ENCODE results near the gene ARAP1. TPM values are rescaled to one million over a fixed set of nuclear protein-coding genes. Genes with fewer than 3 reads are reported as not detected.

The ARAP1 gene
- total and polyA plus RNA-seq, 10 donors: 76.7 to 365 (median 270) TPM

DNA sequence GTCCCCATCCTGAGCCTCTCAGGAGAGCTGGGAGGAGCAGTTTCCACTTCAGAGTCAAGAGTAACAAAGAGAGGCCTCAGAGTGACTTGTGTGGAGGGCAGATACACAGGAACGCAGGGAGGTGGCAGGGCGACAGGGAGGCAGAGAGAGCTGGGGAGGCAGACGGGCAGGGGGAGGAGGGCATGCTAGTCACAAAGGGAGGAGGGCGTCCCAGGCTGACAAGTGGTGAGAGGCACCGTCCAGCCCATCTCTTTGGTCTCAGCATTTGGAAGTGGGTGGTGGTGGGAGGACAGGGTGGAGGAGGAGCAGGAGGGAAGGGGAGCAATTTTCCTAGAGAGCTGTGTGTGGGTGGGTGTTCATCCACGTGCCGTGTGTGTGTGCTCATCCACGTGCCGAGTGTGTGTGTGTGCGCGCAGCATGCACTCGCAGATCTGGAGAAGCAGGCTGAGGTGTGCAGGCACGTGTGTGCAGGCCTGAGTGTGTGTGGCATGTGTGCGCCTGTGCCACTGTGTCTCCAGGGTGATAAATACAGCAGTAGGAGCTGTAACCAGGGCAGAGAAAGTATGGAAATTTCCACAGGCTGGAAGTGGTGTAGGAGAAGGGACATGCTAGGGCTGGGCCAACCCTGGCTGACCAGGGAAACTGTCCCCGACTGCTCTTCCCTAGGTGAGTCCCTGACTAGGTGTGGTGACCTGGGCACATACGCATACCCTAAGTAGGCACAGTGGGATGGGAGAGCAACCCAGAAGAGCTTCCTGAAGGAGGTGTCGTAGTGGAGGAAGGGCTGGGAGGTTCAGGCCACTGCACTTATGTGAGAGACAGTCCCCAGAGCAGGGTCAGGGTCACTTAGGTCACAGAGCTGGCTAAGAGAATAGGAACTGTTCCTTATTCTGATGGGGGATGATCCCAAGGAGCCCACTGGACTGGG lies 70.7 kb downstream of the ARAP1 start:
- peak; percentile 66 to 83 (median 71) for TF ChIP-seq POLR2AphosphoS5 (IDR thresholded peaks at IDR 0.05)
- TF ChIP-seq CTCF (IDR thresholded peaks at IDR 0.05 in 8 of 11, conservative IDR thresholded peaks at IDR 0.05 in 3 of 11): no peak
- no peak overlapping the region for H3K27ac ChIP-seq
- H3K36me3 ChIP-seq: peaks cover 0 to 42% (median 30%) of the 10 kb centered on the region in 6 donors
- H3K4me1 ChIP-seq: peaks cover 0 to 68% (median 28%) of the 10 kb centered on the region in 6 donors
- H3K4me3 ChIP-seq: no peak overlapping the region
- WGBS, 5 donors: 52 to 61% (median 55%) methylated on average over 17 of the region's 17 CpGs
- peaks cover 0 to 37% (median 16%) of the 10 kb centered on the region in 7 donors for H3K27me3 ChIP-seq (replicated peaks in 1 of 7)
- intact Hi-C loops (cut with DNase I; ENCODE audit: low total_unique reads): loop anchor here (5.0 kb wide), 1 partner anchor 209 kb away; no protein-coding TSS in a partner anchor
- DNase-seq: no peak
- no peaks in the 10 kb centered on the region for H3K9me3 ChIP-seq

- H3K36me3 ChIP-seq: peaks cover 0 to 34% (median 23%) of the 10 kb centered on the region in 6 donors
- H3K4me3 ChIP-seq: no peak overlapping the region
- DNase-seq: no peak
- H3K27ac ChIP-seq: no peak overlapping the region
- H3K27me3 ChIP-seq (replicated peaks in 1 of 7): peaks cover 0 to 45% (median 22%) of the 10 kb centered on the region in 7 donors
- H3K4me1 ChIP-seq: peaks cover 0 to 66% (median 26%) of the 10 kb centered on the region in 6 donors
- no peak for TF ChIP-seq CTCF (IDR thresholded peaks at IDR 0.05 in 8 of 11, conservative IDR thresholded peaks at IDR 0.05 in 3 of 11)
- TF ChIP-seq POLR2A (IDR thresholded peaks at IDR 0.05): no peak
- peak in 2 of 3 donors; percentile 38 to 55 for TF ChIP-seq POLR2AphosphoS5 (IDR thresholded peaks at IDR 0.05)
- H3K9me3 ChIP-seq: no peaks in the 10 kb centered on the region
- intact Hi-C loops (cut with DNase I; ENCODE audit: low total_unique reads): loop anchor here (5.0 kb wide), 1 partner anchor 208 kb away; no protein-coding TSS in a partner anchor
- WGBS, 5 donors: 66 to 78% (median 71%) methylated on average over 4 to 6 of the region's 6 CpGs
Measured at GRCh38 chr11:72680624-72681158, 71.5 kb downstream of the ARAP1 start.

GRCh38 chr11:72679869-72680268 lies 72.3 kb downstream of the ARAP1 start:
- no peak overlapping the region for H3K4me3 ChIP-seq

More at GRCh38 chr11:72679869-72680268, 72.3 kb downstream of the ARAP1 start:
- peaks cover 0 to 25% (median 15%) of the 10 kb centered on the region in 6 donors for H3K36me3 ChIP-seq
- intact Hi-C loops (cut with DNase I; ENCODE audit: low total_unique reads): loop anchor here (5.0 kb wide), 1 partner anchor 208 kb away; no protein-coding TSS in a partner anchor
- no peak overlapping the region for H3K27ac ChIP-seq
- H3K27me3 ChIP-seq (replicated peaks in 1 of 7): peaks cover 0 to 53% (median 30%) of the 10 kb centered on the region in 7 donors
- H3K4me1 ChIP-seq: peaks cover 0 to 58% (median 23%) of the 10 kb centered on the region in 6 donors
- H3K9me3 ChIP-seq: no peaks in the 10 kb centered on the region
- TF ChIP-seq CTCF (IDR thresholded peaks at IDR 0.05 in 8 of 11, conservative IDR thresholded peaks at IDR 0.05 in 3 of 11) (no peak), POLR2A (IDR thresholded peaks at IDR 0.05) (no peak), POLR2AphosphoS5 (IDR thresholded peaks at IDR 0.05) (peak; percentile 17 to 28 (median 23))
- WGBS, 5 donors: 61 to 82% (median 67%) methylated on average over 5 of the region's 5 CpGs
- no peak for DNase-seq

Data from spleen (tissue), 11 donors.